GM18519 (cell line): ENCODE results near the gene KCP.

Source experiments
- ATAC-seq: cut with Tn5 transposase; IDR thresholded peaks from one replicate; pipeline ENCODE4 v1.9.1; 2021; ENCODE audit warnings: mild to moderate bottlenecking, moderate library complexity; ENCODE audit not compliant: unreplicated experiment, low FRiP score

Gene KCP

DNA sequence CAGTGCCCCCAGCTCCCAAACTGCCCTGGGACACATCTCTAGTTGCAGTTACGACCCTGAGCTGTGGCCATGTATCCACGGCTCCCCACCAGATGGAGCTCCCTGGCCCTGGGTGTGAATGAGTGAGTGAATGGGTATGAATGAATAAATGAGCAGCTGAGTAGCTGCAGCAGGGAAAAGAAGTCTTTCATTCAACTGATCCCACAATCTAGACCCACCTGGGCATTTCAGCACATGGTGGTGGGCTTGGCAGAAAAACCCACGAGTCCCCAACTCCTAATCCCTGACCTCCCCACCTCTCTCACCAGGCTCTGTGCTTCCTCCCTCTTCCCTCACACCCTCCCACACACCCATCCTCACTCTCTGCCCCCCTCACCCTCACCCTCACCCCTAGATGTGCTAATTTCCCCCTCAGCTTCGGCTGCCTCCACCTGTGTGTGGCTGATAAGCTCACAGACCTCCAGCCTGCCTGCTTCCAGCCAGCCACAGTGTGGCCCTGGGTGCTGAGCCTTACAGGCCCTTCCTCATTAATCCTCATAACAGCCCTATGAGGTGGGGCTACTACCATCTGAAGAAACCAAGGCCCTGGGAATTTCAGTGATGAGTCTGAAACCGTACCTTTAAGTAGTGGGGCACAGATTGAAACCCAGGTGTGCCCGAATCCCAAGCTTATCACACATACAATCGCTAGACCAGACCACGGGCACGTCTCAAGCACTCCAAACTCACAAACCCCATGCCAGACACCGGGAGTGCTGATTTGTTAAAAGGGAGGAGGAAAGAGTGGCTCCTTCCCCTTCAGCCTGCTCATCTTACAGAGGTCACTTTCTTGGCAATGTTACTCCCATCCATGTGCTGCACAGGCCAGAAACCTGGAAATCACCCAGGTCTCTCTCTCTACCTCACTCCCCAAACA is 50.1 kb downstream of the KCP start:
- no peak for ATAC-seq

DNA sequence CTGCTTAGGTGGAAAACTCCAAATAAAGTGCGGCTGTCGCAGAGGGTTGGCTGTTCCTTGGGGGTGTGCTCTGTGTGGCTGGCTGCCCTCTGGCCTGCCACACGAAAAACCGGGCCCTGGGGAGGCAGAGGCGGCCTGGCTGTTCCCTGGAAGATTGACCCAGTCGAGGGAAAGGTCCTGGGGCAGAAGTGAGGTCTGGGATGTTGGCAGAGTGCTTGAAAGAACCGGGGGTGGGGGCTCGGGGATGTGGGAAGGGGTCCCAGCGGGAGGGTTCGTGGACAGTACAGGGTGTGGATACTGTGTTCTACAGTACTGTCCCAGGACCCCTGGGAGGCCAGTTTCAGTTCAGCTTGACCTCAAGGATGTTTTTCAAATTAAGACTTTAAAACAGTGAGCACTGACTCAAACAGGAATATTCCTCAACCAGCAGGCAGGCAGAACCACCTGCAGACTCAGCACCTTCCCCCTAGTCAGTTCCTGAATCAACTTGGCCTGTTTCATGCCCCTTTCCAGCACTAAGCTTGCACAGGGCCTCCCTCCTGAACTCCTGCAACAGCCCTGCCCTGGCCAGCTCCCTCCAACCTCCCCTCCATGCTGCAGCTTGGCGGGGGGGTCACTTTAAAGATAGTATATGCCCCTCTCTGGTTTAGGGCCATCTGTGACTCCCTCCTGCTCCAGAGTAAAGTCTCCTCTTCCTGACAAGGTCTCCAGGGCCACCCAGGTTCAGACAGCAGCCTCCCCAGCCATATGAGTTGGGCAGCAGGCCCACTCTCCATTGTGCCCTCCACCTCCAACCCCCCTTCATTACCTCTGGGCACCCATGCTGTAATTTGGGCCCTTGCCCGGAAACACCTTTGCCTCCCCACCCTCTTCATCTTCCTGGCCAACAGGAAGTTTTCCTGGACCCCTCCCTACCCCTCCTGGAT is 51.0 kb downstream of the KCP start:
- no peak for ATAC-seq

DNA sequence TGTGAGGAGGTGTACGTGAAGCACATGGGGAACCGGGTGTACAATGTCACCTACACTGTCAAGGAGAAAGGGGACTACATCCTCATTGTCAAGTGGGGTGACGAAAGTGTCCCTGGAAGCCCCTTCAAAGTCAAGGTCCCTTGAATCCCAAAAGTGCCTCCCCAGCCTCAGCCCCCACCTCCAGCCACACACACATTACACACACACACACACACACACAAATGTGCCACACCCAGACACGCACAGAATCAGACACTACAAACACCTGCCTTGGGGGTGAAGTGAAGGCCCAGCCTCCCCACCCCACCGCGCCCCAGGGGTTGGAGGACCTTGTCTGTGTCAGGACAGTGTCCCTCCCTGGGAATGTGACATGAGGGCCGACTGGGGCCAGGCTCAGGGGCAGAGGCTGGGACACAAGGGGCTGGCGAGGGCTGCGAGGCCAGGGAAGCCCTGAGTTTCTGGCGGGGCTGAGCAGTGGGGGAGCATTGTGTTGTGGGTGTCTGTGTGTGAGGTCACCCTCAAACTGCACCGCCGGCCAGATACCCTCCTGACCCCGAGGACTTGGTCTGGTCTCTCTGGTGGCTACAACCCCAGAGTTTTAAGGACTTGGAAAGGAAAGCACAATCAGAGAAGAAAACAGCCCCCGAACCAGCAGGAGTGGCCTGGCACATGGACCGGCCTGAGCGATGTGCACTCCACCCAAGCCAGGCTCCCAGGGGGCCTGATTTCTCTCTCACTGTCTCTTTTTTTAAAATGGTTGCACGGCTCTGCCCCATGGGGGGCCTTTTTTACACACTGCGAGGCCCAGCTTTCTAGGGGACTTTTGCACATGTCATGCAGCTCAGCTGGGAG is 51.9 kb downstream of the KCP start:
- no peak for ATAC-seq

DNA sequence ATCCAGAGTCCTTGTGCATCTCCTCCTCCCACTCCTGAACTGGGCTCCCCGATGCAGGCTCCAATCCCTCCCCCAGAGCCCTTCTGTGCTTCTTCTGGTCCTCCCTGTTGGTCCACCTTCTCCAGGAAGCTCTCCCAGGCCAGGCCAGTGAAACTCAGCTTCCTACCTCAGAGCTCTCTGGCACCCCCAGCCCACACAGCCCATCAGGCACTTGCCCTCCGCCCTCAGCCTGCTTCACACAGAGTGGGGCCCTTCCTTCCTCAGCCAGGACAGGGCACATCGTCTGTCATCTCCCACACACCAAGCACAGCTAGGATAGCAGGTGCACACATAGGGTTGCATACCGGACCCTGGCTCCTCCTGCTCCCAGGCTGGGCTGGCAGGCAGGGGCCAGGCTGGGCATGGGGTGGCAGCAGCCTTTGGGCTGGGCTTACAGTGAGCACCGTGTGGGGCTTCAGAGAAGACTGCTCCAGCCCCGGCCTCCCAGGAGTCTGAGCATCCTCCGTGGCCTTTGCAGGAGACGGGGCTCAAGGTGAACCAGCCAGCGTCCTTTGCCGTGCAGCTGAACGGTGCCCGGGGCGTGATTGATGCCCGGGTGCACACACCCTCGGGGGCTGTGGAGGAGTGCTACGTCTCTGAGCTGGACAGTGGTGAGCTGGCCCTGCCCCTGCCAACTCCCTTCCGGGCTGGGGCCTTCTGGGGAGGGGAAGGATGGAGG is 54.3 kb downstream of the KCP start:
- no peak for ATAC-seq

- no peak for ATAC-seq
Measured at GRCh38 chr7:128855559-128855958, 55.0 kb downstream of the KCP start.

DNA sequence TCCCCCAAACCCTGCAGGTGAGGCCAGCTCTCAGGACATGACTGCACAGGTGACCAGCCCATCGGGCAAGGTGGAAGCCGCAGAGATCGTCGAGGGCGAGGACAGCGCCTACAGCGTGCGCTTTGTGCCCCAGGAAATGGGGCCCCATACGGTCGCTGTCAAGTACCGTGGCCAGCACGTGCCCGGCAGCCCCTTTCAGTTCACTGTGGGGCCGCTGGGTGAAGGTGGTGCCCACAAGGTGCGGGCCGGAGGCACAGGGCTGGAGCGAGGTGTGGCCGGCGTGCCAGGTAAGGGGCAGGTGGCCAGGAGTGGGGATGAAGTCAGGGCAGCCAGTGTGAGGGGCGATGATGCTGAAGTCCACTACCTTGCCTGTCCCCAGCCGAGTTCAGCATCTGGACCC is 56.1 kb downstream of the KCP start:
- no peak for ATAC-seq

GRCh38 chr7:128853799-128854198 is 56.7 kb downstream of the KCP start:
- ATAC-seq = no peak

DNA sequence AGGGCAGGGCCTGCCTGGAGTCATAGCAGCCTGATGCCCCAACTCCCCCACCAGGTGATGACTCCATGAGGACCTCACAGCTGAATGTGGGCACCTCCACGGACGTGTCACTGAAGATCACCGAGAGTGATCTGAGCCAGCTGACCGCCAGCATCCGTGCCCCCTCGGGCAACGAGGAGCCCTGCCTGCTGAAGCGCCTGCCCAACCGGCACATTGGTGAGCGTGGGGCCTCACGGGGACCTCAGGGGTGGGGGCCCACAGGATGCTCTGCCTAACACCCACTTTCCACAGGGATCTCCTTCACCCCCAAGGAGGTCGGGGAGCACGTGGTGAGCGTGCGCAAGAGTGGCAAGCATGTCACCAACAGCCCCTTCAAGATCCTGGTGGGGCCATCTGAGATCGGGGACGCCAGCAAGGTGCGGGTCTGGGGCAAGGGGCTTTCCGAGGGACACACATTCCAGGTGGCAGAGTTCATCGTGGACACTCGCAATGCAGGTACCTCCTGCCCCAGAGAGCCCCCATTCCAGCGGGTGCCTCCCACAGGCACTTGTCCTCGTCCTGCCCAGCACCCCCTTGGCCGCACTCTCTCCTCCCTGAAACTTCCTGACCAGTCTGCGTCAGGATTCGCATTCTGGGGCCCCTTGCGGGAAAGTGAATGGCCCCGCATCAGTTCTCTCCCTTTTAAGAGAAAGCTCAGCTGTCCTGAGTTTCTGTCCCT is 57.8 kb downstream of the KCP start:
- ATAC-seq = no peak

DNA sequence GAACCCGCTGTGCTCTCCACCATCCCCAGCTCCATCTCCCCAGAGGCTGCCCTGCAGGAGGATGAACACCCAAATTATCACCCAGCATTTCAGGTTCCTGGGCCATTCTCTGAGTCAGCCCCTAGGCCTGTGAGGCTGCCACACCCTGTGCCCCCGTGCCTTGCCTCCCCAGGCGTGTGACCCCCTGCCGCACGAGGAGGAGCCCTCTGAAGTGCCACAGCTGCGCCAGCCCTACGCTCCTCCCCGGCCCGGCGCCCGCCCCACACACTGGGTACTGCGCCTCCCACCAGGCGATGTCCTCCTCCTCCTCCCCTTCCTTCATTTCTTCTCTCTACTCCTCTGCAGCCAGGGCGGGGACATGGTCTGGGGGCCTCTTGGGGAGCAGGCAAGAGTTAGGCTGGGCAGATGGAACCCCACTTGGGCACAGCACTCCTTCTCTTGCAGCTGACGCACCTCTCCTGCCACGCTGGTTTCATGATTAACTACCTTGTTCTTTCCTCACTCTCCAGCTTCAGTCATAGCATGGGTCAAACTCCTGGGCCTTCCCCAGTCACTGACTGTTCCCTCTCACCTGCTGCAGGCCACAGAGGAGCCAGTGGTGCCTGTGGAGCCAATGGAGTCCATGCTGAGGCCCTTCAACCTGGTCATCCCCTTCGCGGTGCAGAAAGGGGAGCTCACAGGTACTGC is 60.6 kb downstream of the KCP start:
- no peak for ATAC-seq

- no peak for ATAC-seq
Measured at GRCh38 chr7:128849156-128849515, 61.4 kb downstream of the KCP start.

DNA sequence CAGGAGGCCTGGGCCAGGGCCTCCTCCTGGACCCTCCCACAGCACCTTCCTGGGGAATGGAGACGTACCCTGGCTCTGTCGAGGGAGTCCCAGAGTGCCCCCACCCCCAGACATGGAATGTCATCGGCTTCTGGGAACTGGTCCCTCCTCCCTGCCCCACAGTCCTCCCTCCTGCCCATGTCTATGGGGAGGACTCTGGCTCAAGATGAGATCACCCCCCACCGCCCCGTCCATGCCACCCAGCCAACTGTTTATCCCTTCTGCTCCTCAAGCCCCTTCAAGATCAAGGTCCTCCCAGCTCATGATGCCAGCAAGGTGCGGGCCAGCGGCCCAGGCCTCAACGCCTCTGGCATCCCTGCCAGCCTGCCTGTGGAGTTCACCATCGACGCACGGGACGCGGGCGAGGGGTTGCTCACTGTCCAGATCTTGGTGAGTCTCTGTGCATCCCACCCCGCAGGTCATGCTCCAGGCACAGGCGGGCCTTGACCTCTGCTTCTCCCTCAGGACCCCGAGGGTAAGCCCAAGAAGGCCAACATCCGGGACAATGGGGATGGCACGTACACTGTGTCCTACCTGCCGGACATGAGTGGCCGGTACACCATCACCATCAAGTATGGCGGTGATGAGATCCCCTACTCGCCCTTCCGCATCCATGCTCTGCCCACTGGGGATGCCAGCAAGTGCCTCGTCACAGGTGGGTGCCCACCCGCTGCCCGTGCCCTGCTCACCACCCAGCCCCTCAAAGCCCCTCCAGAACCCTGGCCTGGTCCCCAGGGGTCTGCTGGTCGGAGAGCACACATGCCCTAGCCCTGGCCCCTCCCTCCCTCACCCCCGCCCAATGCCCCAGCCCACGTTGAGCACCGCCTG is 62.0 kb downstream of the KCP start:
- no peak for ATAC-seq

DNA sequence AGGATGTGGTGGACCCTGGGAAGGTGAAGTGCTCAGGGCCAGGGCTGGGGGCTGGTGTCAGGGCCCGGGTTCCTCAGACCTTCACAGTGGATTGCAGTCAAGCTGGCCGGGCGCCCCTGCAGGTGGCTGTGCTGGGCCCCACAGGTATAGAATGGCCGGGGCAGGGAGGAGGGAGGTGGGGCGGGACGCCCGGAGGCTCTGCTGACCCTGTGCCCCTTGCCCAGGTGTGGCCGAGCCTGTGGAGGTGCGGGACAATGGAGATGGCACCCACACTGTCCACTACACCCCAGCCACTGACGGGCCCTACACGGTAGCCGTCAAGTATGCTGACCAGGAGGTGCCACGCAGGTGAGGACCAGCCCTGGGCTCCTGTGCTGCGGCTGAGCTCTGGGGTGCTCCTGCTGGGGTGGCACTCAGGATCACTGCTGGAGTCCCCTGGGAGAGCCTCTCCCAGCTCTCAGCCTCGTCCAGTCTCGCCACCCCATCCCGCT is 62.7 kb downstream of the KCP start:
- ATAC-seq = no peak

DNA sequence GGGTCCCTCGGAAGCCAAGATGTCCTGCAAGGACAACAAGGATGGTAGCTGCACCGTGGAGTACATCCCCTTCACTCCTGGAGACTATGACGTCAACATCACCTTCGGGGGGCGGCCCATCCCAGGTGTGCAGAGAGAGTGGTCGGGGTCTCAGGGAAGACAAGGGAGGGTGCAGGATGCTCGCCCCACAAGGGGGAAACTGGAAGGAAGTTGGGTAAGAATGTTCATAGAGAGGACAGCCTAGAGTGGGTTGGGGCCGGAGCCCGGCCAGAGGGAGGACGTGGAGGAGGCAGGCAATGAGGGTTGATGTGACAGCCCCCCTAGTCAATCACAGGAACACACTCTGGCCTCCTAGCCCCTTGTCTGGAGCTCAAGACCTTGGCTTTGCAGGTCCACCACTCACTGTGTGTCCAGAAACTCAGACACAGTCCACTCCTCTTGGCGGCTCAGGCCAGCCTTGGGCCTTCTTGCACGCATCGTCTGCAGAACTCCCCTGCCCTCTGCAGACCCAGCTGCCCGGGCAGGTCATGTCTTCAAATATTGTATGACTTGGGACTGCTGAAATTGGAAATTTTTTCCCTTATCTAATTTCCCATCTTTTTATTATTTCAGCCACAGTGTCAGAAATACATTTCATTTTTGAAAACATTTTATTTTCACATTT is 63.6 kb downstream of the KCP start:
- no peak for ATAC-seq

- ATAC-seq = no peak
Measured at GRCh38 chr7:128845987-128846386, 64.5 kb downstream of the KCP start.

DNA sequence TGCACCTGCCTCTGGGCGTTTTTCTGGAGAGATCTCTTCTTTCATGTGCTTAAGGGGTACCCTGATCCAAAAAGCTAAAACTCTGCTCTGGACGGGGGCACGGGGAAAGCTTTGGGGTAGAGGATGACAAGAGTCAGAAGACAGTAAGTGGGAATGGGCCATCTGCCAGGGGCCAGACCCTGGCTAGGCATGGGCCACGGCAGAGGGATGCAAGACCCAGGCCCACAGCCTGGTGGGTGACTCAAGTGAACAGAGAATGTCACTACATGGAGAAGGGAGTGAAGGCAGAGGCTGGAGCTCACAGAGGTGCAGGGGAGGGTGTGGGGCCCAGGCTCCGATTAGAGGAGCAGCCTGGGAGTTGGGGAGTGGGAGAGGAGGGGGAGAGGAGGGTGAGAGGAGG is 65.0 kb downstream of the KCP start:
- ATAC-seq = no peak

- ATAC-seq = no peak
Measured at GRCh38 chr7:128844777-128845311, 65.7 kb downstream of the KCP start.
